ENCODE data around the gene MED29. TPM values are rescaled to one million over a fixed set of nuclear protein-coding genes. Genes with fewer than 3 reads are reported as not detected.

Gene MED29
- total and polyA plus RNA-seq, 2 experiments from 2014 or later, result 26.1 to 62.0 TPM

DNA sequence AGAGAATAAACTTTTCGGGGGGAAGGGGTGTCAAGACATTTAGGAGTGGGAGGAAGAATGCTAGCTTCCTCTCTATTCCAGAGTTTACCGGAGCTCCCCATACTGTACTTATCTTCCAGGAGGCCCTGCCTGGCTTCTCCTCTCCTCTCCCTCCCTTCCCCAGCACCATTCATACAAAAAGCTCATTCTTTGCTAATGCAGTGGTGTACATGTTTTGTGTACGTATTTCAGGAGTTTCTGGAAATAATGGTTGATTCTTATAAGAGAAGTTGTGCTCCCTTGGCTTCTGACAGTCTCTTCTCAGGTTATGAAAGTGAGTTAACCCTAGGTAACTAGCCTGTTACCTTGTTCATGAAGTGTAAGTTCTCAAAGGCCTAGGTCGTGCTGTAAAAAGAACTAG is 41.9 kb upstream of the MED29 start:
- Histone ChIP-seq H3K27ac (ENCODE audit: low read depth) (no peak overlapping the region), H2AFZ (no peak overlapping the region), H3K79me2 (replicated peaks; ENCODE audit: insufficient read depth) (peaks cover 15% of the 10 kb centered on the region), H3F3A (replicated peaks; ENCODE audit: low read depth) (peaks cover 10% of the 10 kb centered on the region; the same call in 1 of the 2 replicates), H3K27me3 (ENCODE audit: insufficient read depth) (no peaks in the 10 kb centered on the region), H3K4me1 (ENCODE audit: insufficient read depth) (no peaks in the 10 kb centered on the region), H3K36me3 (ENCODE audit: insufficient read depth) (peaks cover 9% of the 10 kb centered on the region; the same call in 1 of the 2 replicates), H3K4me3 (no peak overlapping the region), H3K9me2 (ENCODE audit: insufficient read depth) (no peaks in the 10 kb centered on the region), H4K20me1 (replicated peaks; ENCODE audit: insufficient read depth) (peaks cover 51% of the 10 kb centered on the region), H3K4me2 (no peak overlapping the region)
- no peak for ATAC-seq
- H3K4me3 Mint-ChIP-seq, result no peak overlapping the region
- peaks cover 3% of the 10 kb centered on the region for H3K4me1 Mint-ChIP-seq
- H3K27me3 Mint-ChIP-seq (ENCODE audit: insufficient read depth, low read depth, poor library complexity), result no peaks in the 10 kb centered on the region
- peaks cover 37% of the 10 kb centered on the region for H3K36me3 Mint-ChIP-seq (ENCODE audit: low read depth)
- no peak for DNase-seq (ENCODE audit: low spot score)
- no peaks in the 10 kb centered on the region for H3K9me3 Mint-ChIP-seq
- H3K27ac Mint-ChIP-seq, result no peak overlapping the region
- TF ChIP-seq POLR2AphosphoS5 (IDR thresholded peaks at IDR 0.05; ENCODE audit: low read depth), result no peak
- TF ChIP-seq, protein P1, sequence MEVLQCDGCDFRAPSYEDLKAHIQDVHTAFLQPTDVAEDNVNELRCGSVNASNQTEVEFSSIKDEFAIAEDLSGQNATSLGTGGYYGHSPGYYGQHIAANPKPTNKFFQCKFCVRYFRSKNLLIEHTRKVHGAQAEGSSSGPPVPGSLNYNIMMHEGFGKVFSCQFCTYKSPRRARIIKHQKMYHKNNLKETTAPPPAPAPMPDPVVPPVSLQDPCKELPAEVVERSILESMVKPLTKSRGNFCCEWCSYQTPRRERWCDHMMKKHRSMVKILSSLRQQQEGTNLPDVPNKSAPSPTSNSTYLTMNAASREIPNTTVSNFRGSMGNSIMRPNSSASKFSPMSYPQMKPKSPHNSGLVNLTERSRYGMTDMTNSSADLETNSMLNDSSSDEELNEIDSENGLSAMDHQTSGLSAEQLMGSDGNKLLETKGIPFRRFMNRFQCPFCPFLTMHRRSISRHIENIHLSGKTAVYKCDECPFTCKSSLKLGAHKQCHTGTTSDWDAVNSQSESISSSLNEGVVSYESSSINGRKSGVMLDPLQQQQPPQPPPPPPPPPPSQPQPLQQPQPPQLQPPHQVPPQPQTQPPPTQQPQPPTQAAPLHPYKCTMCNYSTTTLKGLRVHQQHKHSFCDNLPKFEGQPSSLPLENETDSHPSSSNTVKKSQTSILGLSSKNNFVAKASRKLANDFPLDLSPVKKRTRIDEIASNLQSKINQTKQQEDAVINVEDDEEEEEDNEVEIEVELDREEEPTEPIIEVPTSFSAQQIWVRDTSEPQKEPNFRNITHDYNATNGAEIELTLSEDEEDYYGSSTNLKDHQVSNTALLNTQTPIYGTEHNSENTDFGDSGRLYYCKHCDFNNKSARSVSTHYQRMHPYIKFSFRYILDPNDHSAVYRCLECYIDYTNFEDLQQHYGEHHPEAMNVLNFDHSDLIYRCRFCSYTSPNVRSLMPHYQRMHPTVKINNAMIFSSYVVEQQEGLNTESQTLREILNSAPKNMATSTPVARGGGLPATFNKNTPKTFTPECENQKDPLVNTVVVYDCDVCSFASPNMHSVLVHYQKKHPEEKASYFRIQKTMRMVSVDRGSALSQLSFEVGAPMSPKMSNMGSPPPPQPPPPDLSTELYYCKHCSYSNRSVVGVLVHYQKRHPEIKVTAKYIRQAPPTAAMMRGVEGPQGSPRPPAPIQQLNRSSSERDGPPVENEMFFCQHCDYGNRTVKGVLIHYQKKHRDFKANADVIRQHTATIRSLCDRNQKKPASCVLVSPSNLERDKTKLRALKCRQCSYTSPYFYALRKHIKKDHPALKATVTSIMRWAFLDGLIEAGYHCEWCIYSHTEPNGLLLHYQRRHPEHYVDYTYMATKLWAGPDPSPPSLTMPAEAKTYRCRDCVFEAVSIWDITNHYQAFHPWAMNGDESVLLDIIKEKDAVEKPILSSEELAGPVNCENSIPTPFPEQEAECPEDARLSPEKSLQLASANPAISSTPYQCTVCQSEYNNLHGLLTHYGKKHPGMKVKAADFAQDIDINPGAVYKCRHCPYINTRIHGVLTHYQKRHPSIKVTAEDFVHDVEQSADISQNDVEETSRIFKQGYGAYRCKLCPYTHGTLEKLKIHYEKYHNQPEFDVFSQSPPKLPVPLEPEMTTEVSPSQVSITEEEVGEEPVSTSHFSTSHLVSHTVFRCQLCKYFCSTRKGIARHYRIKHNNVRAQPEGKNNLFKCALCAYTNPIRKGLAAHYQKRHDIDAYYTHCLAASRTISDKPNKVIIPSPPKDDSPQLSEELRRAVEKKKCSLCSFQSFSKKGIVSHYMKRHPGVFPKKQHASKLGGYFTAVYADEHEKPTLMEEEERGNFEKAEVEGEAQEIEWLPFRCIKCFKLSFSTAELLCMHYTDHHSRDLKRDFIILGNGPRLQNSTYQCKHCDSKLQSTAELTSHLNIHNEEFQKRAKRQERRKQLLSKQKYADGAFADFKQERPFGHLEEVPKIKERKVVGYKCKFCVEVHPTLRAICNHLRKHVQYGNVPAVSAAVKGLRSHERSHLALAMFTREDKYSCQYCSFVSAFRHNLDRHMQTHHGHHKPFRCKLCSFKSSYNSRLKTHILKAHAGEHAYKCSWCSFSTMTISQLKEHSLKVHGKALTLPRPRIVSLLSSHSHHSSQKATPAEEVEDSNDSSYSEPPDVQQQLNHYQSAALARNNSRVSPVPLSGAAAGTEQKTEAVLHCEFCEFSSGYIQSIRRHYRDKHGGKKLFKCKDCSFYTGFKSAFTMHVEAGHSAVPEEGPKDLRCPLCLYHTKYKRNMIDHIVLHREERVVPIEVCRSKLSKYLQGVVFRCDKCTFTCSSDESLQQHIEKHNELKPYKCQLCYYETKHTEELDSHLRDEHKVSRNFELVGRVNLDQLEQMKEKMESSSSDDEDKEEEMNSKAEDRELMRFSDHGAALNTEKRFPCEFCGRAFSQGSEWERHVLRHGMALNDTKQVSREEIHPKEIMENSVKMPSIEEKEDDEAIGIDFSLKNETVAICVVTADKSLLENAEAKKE (CRISPR knock-in tag; IDR thresholded peaks at IDR 0.05), result no peak
- no peak for TF ChIP-seq ZNF114 (CRISPR knock-in tag; IDR thresholded peaks at IDR 0.05)
- TF ChIP-seq JUNB (IDR thresholded peaks at IDR 0.05; ENCODE audit: unreplicated experiment), result no peak
- TF ChIP-seq, protein P2, sequence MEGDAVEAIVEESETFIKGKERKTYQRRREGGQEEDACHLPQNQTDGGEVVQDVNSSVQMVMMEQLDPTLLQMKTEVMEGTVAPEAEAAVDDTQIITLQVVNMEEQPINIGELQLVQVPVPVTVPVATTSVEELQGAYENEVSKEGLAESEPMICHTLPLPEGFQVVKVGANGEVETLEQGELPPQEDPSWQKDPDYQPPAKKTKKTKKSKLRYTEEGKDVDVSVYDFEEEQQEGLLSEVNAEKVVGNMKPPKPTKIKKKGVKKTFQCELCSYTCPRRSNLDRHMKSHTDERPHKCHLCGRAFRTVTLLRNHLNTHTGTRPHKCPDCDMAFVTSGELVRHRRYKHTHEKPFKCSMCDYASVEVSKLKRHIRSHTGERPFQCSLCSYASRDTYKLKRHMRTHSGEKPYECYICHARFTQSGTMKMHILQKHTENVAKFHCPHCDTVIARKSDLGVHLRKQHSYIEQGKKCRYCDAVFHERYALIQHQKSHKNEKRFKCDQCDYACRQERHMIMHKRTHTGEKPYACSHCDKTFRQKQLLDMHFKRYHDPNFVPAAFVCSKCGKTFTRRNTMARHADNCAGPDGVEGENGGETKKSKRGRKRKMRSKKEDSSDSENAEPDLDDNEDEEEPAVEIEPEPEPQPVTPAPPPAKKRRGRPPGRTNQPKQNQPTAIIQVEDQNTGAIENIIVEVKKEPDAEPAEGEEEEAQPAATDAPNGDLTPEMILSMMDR (conservative IDR thresholded peaks at IDR 0.05; ENCODE audit: low read depth in 2 of 2), result no peak
- TF ChIP-seq, protein P3, sequence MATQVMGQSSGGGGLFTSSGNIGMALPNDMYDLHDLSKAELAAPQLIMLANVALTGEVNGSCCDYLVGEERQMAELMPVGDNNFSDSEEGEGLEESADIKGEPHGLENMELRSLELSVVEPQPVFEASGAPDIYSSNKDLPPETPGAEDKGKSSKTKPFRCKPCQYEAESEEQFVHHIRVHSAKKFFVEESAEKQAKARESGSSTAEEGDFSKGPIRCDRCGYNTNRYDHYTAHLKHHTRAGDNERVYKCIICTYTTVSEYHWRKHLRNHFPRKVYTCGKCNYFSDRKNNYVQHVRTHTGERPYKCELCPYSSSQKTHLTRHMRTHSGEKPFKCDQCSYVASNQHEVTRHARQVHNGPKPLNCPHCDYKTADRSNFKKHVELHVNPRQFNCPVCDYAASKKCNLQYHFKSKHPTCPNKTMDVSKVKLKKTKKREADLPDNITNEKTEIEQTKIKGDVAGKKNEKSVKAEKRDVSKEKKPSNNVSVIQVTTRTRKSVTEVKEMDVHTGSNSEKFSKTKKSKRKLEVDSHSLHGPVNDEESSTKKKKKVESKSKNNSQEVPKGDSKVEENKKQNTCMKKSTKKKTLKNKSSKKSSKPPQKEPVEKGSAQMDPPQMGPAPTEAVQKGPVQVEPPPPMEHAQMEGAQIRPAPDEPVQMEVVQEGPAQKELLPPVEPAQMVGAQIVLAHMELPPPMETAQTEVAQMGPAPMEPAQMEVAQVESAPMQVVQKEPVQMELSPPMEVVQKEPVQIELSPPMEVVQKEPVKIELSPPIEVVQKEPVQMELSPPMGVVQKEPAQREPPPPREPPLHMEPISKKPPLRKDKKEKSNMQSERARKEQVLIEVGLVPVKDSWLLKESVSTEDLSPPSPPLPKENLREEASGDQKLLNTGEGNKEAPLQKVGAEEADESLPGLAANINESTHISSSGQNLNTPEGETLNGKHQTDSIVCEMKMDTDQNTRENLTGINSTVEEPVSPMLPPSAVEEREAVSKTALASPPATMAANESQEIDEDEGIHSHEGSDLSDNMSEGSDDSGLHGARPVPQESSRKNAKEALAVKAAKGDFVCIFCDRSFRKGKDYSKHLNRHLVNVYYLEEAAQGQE (IDR thresholded peaks at IDR 0.05; ENCODE audit: unreplicated experiment), result no peak
- TF ChIP-seq EZH2 (IDR thresholded peaks at IDR 0.05; ENCODE audit: low read depth, unreplicated experiment), result no peak
- no peak for TF ChIP-seq CREB1 (CRISPR knock-in tag; IDR thresholded peaks at IDR 0.05; ENCODE audit: low read depth)
- no peak for TF ChIP-seq NANOG (IDR thresholded peaks at IDR 0.05; ENCODE audit: borderline replicate concordance)
- no peak for TF ChIP-seq ZNF331 (CRISPR knock-in tag; IDR thresholded peaks at IDR 0.05; ENCODE audit: low read depth)
- no peak for TF ChIP-seq STAT1 (IDR thresholded peaks at IDR 0.05; ENCODE audit: unreplicated experiment)
- TF ChIP-seq EZH2phosphoT487 (IDR thresholded peaks at IDR 0.05; ENCODE audit: unreplicated experiment), result no peak
- TF ChIP-seq, protein P4, sequence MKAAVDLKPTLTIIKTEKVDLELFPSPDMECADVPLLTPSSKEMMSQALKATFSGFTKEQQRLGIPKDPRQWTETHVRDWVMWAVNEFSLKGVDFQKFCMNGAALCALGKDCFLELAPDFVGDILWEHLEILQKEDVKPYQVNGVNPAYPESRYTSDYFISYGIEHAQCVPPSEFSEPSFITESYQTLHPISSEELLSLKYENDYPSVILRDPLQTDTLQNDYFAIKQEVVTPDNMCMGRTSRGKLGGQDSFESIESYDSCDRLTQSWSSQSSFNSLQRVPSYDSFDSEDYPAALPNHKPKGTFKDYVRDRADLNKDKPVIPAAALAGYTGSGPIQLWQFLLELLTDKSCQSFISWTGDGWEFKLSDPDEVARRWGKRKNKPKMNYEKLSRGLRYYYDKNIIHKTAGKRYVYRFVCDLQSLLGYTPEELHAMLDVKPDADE (IDR thresholded peaks at IDR 0.05), result no peak
